ENCODE data around the gene PLBD1. TPM values are rescaled to one million over a fixed set of nuclear protein-coding genes. Genes with fewer than 3 reads are reported as not detected.

PLBD1 gene
- total RNA-seq, 1 experiment from 2014 or later: 0.30 TPM

GRCh38 chr12:14614704-14615121, 47.0 kb upstream of the PLBD1 start:
- no peaks in the 10 kb centered on the region for H3K27me3 ChIP-seq (ENCODE audit: insufficient read depth, low read length)
- no TSS peak for BruUV-seq (replicated peaks)
- TF ChIP-seq ZBTB33 (IDR thresholded peaks at IDR 0.05; ENCODE audit: extremely low read depth, insufficient replicate concordance, low read length) (no peak), MAX (IDR thresholded peaks at IDR 0.05) (no peak), REST (IDR thresholded peaks at IDR 0.05; ENCODE audit: low read depth) (no peak), FOSL1 (IDR thresholded peaks at IDR 0.05; ENCODE audit: low read depth) (no peak), SRF (IDR thresholded peaks at IDR 0.05; ENCODE audit: low read depth) (no peak)
- DNase-seq (ENCODE audit: low read depth, low spot score) (no peak), ATAC-seq (no peak)
- H3K36me3 ChIP-seq (ENCODE audit: control insufficient read depth in 1 of 2, insufficient read depth in 2 of 2, low read length in 2 of 2): no peaks in the 10 kb centered on the region
- H3K4me3 ChIP-seq (replicated peaks in 1 of 2; ENCODE audit: low read depth in 1 of 2, low read length in 2 of 2): no peak overlapping the region
- no peaks in the 10 kb centered on the region for H3K79me2 ChIP-seq (ENCODE audit: insufficient read depth, low read length)
- ChIA-PET POLR2A (no interaction called here), RAD21 (ENCODE audit: low non-redundant PET in 1 of 2, low total read pairs in 2 of 2, uncharacterized antibody in 2 of 2, unreplicated experiment in 2 of 2) (no interaction called here), CTCF (no interaction called here)
- H3K9me3 ChIP-seq (ENCODE audit: control insufficient read depth in 1 of 2, insufficient read depth in 1 of 2, low read depth in 1 of 2, low read length in 2 of 2): no peaks in the 10 kb centered on the region
- no peaks in the 10 kb centered on the region for H3K9me2 ChIP-seq (ENCODE audit: insufficient read depth)
- no peaks in the 10 kb centered on the region for H3K4me1 ChIP-seq (ENCODE audit: control insufficient read depth in 1 of 2, insufficient read depth in 2 of 2, low read length in 2 of 2)
- no peak overlapping the region for H3K27ac ChIP-seq (ENCODE audit: low read depth, low read length)
- intact Hi-C loops (cut with micrococcal nuclease): no loop called here
- H3K9ac ChIP-seq (ENCODE audit: low read length): no peak overlapping the region
- H3K4me2 ChIP-seq (ENCODE audit: low read length): no peak overlapping the region
- no peaks in the 10 kb centered on the region for H4K20me1 ChIP-seq (ENCODE audit: insufficient read depth)
- no peak overlapping the region for H2AFZ ChIP-seq (ENCODE audit: low read depth, low read length, poor library complexity, severe bottlenecking)
